HG02840 (cell line): Measurements from ENCODE around the gene METTL26.

ENCODE experiments used
- ATAC-seq: cut with Tn5 transposase; IDR thresholded peaks from one replicate; pipeline ENCODE4 v1.9.1; 2021; ENCODE audit warnings: mild to moderate bottlenecking, moderate library complexity, moderate number of reproducible peaks; ENCODE audit not compliant: unreplicated experiment, low FRiP score

The METTL26 gene

GRCh38 chr16:675884-676564, 39.9 kb upstream of the METTL26 start:
- no peak for ATAC-seq

DNA sequence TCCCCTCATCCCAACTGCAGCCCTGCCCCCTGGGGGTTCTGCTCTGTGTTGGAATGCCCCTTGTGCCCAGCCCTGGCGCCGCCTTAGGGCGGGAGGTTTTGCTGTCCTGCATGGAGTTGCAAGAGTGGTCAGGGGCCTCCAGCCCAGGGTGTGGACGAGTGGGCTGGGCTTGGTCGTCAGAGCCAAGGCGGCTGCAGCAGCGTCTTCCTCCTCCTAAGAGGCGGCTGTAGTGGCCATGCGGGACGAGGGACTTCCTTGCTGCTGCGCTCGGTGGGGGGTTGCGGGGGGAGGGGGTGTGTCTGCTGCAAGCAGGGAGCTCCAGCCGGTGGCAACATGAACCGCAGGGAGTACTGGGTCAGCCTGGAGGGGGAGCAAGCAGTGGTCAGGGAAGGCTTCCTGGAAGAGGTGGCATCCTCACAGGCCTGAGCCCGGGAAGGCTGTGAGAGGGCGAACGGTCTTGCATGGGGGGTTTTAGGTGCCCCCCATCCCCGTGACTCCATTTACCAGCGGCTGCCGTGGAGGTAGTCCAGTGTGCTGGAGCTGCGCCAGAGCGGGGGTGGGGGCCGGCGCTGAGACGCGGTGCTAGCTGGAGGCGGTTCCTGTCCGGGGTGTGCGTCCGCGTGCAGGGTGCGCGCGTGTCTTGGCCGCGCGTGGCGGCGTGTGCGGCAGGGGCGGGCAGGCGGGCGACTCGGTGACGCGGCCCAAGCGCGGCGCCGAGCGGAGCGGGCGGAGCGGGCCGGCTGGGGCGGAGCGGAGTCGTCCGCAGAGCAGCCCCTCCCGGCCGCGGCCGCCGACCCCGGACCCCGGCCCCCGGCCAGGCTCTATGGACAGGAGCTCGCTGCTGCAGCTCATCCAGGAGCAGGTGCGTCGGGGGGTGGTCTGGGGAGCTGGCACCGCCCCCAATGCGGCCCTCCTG, 39.1 kb upstream of the METTL26 start, which contains the start of gene RHBDL1:
Gene RHBDL1 (plus strand): TSS at position 704 of the 916 bp plus-strand sequence. CDS start 120 bp downstream, at position 824.
- no peak for ATAC-seq

DNA sequence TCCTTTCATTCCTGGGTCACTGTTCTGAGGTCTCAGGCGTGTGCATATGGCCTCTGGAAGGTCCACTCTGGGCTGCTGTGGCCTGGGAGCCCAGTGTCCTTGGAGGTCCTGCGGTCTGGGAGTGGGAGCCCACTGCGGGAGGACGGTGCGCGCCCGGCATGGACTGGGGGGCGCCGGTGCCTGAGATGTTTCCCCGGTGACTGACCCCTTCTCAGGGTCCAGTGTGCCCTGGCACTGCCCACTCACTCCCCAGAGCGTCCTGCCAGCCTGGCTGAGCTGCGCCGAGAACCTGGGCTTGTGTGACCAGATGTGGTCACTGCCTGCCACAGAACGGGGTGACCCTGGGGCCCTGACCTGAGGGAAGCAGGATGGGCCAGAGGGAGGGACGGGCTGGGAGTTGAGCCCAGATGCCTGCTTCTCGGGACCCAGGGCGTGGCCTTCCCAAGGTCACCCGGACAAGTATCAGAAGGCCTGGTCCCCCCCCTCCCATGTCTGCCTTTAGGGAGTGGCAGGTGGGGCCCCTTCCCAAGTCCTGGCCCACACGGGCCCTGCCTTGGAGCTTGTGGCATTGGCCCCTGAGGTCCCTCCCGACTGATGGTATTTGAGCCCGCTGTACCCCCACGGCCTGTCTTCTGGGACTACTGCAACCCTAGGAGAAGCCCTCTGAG, 38.2 kb upstream of the METTL26 start:
- no peak for ATAC-seq

GRCh38 chr16:673399-673991, 37.4 kb upstream of the METTL26 start:
- no peak for ATAC-seq

- ATAC-seq: no peak
Measured at GRCh38 chr16:672851-673250, 36.7 kb upstream of the METTL26 start.

- ATAC-seq: no peak
Measured at GRCh38 chr16:672371-672770, 36.3 kb upstream of the METTL26 start.

GRCh38 chr16:671353-672131, 35.4 kb upstream of the METTL26 start:
- no peak for ATAC-seq

- no peak for ATAC-seq
Measured at GRCh38 chr16:670485-671352, 34.6 kb upstream of the METTL26 start.

DNA sequence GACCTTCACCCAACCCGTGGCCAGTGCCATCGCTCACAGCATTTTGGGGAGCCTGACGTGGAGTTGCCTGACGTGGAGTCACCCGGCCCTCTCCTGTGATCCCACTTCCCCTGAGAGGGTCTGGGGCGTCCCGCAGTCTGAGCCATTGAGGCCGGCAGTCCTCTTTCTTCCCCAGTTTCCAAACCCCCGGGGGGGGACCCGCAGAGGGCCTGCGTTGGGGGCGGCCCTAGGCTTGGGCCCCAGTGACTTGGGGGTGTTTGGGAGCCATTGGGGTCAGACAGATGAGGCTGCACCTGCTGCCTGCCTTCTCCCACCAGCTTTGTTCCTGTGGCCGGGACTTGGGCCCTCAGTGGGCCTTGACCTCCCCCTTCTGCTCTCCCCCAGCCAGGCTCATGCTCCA, 33.6 kb upstream of the METTL26 start:
- ATAC-seq: no peak

DNA sequence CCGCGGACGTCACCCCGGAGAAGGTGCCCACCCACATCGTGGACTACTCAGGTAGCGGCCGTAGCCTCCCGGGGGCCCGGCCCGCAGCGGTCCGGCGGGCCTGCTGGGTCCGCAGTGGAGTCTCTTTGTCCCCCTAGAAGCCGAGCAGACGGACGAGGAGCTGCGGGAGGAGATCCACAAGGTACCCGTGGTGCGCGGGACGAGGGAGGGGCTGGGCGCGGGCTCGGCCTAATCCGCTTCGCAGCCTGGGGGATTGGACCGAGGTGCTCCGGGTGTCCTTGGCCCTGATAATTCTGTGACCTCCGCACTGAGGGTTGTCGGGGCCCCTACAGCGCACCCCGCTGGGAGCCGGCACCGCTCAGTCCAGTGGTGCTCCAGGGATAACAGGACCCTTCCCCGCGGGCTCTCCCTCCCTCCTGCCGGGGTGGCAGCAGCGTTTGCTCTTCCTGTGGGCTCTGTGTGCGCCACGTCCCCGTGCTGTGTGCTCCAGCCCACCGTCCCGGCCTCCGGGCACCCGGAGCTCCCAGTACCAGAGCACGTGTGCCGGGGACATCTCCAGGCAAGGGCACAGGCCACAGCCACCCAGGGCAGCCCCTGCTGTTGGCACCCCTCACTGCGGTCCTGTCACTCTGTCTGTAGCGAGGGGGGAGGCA, 32.5 kb upstream of the METTL26 start:
- ATAC-seq: peak; percentile 15

- ATAC-seq: peak; percentile 72
Measured at GRCh38 chr16:667780-668518, 31.8 kb upstream of the METTL26 start, which contains the start of gene RHOT2. TSS of gene RHOT2 (plus strand) at chr16:668132. CDS start at chr16:668200, 68 bp downstream.

DNA sequence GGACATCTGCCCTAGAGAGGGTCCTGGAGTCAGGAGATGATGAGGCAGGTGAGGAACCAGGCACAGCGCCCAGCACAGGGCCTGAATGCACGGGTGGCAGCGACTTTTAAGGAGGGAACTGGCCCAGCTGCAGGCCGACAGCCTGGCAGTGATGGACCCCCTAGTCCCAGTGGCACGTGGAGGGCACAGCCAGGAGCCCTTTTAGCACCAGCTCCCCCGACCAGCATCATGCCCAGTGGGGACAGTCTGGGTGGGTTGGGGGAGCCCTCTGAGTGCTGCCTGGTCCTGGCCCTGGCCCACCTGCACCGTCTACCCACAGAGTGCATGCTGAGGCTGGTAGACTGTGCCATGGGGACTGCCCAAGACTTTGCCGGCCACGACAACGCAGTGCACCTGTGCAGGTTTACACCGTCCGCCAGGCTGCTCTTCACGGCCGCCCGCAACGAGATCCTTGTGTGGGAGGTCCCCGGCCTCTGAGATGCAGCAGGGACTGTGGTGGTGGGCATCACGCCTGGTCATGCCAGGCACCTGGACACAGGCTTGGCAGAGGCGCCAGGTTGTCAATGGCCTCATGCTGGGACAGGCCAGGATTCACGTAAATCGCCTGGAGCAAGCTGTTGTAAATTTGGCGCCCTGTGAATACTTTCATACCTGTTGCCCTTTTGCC, 31.1 kb upstream of the METTL26 start:
- ATAC-seq: no peak

DNA sequence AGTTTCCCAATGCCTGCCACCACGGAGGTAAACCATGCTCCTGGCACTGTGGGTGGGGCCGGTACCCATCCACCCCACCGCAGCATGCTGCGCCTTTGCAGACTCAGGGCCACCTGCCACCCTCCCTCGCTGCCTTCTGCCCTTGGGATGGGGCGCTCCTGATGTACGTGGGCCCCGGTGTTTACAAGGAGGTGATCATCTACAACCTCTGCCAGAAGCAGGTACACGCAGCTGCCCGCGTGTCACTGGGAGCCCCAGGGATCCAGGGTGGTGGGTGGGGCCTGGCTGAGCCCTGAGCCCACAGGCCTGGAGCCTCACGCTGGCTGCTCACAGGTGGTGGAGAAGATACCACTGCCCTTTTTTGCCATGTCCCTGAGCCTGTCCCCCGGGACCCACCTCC, 30.5 kb upstream of the METTL26 start:
- ATAC-seq: no peak

DNA sequence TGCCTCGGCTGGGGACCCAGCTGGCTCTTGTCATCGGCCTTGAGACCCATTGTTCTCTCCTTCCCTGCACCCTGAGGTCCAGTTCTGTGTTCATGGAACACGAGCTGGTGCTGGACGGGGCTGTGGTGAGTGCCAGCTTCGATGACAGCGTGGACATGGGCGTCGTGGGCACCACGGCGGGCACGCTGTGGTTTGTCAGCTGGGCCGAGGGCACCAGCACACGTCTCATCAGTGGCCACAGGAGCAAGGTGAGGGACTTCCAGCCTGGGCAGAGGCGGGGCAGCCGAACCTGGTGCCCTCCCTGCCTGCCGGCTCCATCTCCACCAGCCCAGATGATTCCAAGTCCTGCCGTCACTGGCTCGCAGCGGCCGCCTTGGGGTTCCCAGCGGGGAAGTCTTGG, 26.5 kb upstream of the METTL26 start:
- ATAC-seq: no peak

DNA sequence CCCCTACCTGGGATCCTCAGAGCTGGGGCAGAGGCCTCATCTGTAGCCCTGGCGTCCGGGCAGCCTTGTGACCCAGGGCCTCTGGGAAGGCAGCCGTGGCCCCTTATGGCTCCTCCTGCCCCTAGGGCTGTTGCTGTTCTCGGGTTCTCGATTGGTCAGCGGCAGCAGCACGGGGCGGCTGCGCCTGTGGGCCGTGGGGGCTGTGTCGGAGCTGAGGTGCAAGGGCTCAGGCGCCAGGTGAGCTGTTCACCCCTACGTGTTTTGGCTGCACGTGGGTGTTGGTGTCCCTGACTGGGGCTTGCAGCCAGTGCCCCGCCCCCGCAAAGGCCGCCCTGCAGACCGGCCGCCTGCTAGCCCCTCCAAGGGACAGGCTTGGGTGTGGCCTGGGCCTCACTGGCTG, 26.0 kb upstream of the METTL26 start:
- no peak for ATAC-seq

GRCh38 chr16:661184-661821, 25.2 kb upstream of the METTL26 start:
- no peak for ATAC-seq
